ENCODE data around the gene MON2. TPM values are rescaled to one million over a fixed set of nuclear protein-coding genes. Genes with fewer than 3 reads are reported as not detected.

Gene MON2, protein sequence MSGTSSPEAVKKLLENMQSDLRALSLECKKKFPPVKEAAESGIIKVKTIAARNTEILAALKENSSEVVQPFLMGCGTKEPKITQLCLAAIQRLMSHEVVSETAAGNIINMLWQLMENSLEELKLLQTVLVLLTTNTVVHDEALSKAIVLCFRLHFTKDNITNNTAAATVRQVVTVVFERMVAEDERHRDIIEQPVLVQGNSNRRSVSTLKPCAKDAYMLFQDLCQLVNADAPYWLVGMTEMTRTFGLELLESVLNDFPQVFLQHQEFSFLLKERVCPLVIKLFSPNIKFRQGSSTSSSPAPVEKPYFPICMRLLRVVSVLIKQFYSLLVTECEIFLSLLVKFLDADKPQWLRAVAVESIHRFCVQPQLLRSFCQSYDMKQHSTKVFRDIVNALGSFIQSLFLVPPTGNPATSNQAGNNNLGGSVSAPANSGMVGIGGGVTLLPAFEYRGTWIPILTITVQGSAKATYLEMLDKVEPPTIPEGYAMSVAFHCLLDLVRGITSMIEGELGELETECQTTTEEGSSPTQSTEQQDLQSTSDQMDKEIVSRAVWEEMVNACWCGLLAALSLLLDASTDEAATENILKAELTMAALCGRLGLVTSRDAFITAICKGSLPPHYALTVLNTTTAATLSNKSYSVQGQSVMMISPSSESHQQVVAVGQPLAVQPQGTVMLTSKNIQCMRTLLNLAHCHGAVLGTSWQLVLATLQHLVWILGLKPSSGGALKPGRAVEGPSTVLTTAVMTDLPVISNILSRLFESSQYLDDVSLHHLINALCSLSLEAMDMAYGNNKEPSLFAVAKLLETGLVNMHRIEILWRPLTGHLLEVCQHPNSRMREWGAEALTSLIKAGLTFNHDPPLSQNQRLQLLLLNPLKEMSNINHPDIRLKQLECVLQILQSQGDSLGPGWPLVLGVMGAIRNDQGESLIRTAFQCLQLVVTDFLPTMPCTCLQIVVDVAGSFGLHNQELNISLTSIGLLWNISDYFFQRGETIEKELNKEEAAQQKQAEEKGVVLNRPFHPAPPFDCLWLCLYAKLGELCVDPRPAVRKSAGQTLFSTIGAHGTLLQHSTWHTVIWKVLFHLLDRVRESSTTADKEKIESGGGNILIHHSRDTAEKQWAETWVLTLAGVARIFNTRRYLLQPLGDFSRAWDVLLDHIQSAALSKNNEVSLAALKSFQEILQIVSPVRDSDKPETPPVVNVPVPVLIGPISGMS (N-terminal part only)
- total RNA-seq = 11.6 and 15.9 TPM in 2 replicates

DNA sequence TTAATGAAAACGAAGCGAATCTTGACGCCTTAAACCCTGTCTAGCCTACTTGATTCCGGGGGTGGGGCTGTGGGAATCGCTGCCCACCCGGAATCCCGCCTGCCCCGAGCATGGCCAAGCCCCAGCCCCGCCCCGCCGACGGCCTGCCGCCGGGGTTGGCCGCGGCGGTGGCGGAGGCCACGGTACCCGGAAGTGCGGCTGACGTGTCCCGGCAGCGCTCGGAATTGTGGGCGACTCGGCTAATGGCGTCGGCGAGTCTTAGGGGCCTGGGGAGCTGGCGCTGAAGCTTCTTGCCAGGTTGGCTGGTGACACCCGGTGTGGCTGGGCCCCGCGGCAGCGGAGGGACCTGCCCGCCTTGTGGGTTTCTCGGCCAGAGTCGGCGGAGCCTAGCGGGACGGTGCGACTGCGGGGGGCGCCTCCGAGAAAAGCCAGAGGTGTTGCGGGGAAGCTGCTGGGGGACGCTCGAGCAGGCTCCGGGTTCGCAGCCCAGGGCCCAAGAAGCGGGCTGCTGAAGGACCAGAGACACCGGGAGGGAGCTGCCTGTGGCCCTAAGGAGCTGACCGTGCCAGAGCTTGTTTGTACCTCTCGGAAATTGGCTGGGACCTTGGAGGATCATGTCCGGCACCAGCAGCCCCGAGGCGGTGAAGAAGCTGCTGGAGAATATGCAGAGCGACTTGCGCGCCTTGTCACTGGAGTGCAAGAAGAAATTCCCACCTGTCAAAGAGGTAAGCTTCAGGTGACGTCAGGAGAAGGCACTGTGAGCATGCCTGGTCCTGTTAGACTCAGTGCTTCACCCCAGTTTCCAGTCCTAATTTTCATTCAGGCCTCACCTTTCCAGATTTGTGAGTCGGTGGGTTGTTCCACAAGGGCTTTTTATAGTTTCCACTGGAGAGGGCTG lies at the start of gene MON2:
TSS of gene MON2 (plus strand) at position 233 of the 898 bp plus-strand sequence. CDS start at position 615, 382 bp downstream.
- H3K4me3 ChIP-seq (ENCODE audit: low read depth, low read length) = peak within 1 kb of the TSS; percentile 98
- TF ChIP-seq, protein P1, sequence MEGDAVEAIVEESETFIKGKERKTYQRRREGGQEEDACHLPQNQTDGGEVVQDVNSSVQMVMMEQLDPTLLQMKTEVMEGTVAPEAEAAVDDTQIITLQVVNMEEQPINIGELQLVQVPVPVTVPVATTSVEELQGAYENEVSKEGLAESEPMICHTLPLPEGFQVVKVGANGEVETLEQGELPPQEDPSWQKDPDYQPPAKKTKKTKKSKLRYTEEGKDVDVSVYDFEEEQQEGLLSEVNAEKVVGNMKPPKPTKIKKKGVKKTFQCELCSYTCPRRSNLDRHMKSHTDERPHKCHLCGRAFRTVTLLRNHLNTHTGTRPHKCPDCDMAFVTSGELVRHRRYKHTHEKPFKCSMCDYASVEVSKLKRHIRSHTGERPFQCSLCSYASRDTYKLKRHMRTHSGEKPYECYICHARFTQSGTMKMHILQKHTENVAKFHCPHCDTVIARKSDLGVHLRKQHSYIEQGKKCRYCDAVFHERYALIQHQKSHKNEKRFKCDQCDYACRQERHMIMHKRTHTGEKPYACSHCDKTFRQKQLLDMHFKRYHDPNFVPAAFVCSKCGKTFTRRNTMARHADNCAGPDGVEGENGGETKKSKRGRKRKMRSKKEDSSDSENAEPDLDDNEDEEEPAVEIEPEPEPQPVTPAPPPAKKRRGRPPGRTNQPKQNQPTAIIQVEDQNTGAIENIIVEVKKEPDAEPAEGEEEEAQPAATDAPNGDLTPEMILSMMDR (conservative IDR thresholded peaks at IDR 0.05; ENCODE audit: low read depth, low read length) = no peak
- no peak for DNase-seq (ENCODE audit: low read depth)

DNA sequence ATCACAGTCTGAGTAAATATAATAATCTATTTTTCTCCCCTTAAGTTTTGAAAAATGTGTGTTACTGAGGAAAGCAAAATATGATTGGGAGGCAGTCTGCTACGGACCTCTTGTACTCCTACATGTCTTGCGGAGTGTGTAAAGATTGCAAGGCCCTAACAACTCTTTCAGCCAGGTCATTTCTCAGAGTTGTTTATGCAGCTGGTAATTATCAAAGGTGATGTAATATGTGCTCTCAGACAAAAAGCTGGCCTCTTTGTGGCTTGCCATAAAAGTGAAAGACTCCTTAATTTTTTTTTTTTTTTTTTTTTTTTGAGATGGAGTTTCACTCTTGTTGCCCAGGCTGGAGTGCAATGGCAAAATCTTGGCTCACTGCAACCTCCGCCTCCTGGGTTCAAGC lies 40.5 kb upstream of the MON2 start:
- TF ChIP-seq, protein P1 (conservative IDR thresholded peaks at IDR 0.05; ENCODE audit: low read depth, low read length) = no peak
- no peak for DNase-seq (ENCODE audit: low read depth)

DNA sequence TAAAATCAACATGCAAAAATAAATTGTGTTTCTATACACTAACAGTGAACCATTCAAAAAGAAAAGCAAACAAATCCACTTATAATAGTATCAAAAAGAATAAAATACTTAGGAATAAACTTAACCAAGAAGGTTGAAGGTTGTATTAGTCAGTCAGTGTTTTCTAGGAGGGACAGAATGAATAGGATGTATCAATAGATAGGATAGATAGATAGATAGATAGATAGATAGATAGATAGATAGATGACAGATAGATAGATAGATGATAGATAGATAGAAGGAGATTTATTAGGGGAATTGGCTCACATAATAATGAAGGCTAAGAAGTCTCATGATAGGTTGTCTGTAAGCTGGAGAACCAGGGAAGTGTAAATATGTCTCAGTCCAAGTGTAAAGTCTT lies 37.2 kb upstream of the MON2 start:
- TF ChIP-seq, protein P1 (conservative IDR thresholded peaks at IDR 0.05; ENCODE audit: low read depth, low read length) = no peak
- no peak overlapping the region for H3K4me3 ChIP-seq (ENCODE audit: low read depth, low read length)
- no peak for DNase-seq (ENCODE audit: low read depth)

More for the DNA sequence above, 40.5 kb upstream of the MON2 start:
- H3K4me3 ChIP-seq (ENCODE audit: low read depth, low read length) = no peak overlapping the region

DNA sequence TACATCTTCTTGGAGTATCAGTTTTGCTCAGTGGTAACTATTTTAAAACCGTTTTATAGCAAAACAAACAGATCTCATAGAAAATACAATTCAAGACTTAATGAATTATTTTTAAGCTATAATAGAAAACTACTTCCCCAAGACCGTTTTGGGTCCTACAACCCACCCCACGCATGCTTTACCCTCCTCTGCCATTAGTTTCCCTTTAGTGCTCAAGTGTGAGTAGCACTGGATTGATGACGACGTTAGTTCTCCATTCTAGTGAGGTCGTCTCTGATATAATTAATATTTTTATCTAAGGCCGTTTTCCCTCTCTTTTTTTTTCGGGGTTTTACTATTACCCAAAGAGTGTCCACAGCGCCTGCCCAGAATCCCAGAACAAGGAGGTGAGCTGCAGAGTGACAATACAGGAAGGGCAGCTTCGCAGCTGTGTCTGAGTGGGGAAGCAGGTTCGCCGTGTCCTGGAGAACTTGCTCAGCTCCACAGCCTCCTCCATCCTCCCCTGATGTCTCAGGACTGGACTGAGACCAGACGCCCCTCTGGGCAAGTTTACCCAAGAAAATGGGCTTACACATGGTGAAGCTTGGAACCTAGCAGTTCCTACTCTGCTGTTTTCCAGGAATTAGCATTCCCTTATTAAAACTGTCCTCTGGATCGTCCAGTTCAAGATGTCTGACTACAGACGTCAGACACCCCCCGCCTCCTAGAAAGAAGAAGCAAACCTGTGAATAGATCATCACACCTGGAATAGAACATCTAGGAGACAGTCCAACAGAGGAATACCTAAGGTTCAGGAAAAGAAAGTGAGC lies 31.9 kb upstream of the MON2 start:
- no peak for DNase-seq (ENCODE audit: low read depth)
- peak overlapping the region; percentile 59 for H3K4me3 ChIP-seq (ENCODE audit: low read depth, low read length)
- TF ChIP-seq, protein P1 (conservative IDR thresholded peaks at IDR 0.05; ENCODE audit: low read depth, low read length) = no peak

DNA sequence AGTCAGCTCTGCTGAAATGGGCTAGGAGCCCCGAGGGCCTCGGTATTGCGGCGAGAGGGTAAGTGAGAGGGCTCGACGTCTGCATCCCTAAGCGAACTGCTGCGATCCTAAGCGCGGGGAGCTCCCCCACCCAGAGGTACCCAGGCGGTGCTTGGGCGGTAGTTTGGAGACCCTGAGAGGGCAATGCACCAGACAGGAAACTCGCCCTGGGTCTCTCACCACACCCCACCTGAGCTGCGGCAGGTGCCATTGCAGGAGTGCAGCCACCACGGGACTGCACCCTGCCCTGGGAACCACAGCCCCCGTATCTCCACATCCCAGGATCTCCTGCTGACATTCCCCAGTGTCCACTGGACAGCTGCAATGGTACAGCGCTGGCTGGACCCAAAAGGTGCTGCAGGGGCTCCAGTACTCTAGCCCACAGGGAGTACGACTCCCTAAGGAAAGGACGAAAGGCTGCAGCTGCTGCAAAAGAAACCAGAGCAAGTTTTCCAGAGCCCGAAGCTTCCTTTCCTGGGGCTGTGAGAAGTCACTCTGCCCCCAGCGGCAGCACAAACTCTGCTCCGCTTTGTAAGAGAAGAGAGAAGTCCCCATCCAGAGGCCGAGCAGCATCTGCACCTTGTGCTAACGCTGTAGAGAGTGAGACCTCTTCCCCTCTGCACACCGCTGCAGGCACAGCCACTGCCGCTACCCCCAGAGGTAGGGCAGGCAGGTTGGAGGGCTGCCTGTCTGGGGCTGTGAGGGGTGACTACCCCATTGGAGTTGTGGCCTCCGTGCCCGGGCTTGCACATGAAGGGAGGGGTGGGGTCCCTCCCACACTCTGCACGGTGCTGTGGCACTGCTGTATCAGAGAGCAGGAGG lies 31.1 kb upstream of the MON2 start:
- DNase-seq (ENCODE audit: low read depth) = peak; percentile 13
- TF ChIP-seq, protein P1 (conservative IDR thresholded peaks at IDR 0.05; ENCODE audit: low read depth, low read length) = peak; percentile 60

More for the DNA sequence above, 31.1 kb upstream of the MON2 start:
- H3K4me3 ChIP-seq (ENCODE audit: low read depth, low read length) = peak overlapping the region; percentile 59

Data from epithelial cell of proximal tubule (primary cell).